ENCODE data around the gene SLC25A10.

DNA sequence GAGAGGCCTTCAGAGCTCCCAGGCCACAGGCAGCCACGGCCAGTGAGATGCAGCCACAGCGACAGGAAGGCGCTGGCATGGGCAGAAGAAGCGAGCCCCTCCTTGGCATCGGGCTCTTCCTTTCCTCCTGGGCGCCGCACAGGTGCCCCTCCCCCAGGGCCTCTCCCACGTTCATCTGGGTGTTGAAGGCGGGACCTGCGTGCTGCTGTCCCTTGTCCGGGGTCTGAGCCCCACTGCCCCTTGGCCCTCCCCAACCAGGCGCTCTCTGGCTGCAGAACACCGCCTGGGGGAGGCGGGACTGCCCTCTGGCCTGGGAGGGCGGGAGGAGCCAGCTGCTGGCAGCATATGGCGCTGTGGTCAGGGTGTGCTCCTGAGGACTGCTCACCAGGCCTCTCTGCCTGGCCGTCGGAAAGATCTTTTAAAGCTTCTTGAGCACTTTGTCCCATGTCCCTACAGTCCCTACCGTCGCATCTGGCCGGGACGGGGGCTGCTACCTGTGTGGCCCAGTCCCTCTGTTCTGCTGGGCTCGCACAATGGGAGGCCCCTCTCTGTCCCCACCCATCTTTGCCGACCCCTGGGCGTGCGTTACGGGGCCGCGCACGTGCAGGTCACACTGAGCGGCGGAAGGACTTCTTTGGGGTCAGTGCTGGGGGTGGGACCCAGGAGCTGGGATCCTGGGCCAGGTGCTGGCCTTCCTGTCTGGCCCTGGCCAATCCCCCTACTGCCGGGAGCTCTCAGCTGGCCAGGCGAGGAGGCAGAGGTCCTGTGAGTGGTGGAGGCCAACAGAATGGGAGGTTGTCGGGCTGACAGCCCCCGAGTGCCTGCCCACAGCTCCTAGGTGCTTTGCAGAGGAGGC lies 1.7 kb downstream of the SLC25A10 start:
- no peak for TF ChIP-seq POLR2A (IDR thresholded peaks at IDR 0.05)
- TF ChIP-seq, protein P1, sequence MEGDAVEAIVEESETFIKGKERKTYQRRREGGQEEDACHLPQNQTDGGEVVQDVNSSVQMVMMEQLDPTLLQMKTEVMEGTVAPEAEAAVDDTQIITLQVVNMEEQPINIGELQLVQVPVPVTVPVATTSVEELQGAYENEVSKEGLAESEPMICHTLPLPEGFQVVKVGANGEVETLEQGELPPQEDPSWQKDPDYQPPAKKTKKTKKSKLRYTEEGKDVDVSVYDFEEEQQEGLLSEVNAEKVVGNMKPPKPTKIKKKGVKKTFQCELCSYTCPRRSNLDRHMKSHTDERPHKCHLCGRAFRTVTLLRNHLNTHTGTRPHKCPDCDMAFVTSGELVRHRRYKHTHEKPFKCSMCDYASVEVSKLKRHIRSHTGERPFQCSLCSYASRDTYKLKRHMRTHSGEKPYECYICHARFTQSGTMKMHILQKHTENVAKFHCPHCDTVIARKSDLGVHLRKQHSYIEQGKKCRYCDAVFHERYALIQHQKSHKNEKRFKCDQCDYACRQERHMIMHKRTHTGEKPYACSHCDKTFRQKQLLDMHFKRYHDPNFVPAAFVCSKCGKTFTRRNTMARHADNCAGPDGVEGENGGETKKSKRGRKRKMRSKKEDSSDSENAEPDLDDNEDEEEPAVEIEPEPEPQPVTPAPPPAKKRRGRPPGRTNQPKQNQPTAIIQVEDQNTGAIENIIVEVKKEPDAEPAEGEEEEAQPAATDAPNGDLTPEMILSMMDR (IDR thresholded peaks at IDR 0.05): no peak
